Glomerular visceral epithelial cell (primary cell): Measurements from ENCODE around the gene MORN2.

Experiments used
- DNase-seq: peaks from one replicate; pipeline ENCODE4 v3.0.0-alpha.2; 2016; ENCODE audit errors: extremely low spot score

Gene MORN2

GRCh38 chr2:38889575-38889974 lies 13.8 kb downstream of the MORN2 start, which contains the start of gene ARHGEF33:
TSS of gene ARHGEF33 (plus strand) at chr2:38889875. CDS start at chr2:38919448, 29,573 bp downstream.
- no peak for DNase-seq

GRCh38 chr2:38892819-38893218 lies 17.0 kb downstream of the MORN2 start:
- no peak for DNase-seq

- DNase-seq: no peak
Observed at GRCh38 chr2:38898256-38898655, 22.5 kb downstream of the MORN2 start.

- no peak for DNase-seq
Observed at GRCh38 chr2:38900726-38901125, 24.9 kb downstream of the MORN2 start.

GRCh38 chr2:38905251-38905650 lies 29.5 kb downstream of the MORN2 start:
- DNase-seq: no peak

GRCh38 chr2:38907242-38907641 lies 31.5 kb downstream of the MORN2 start:
- DNase-seq: no peak

GRCh38 chr2:38907743-38908562 lies 32.2 kb downstream of the MORN2 start:
- no peak for DNase-seq

- no peak for DNase-seq
Observed at GRCh38 chr2:38909872-38910271, 34.1 kb downstream of the MORN2 start.

GRCh38 chr2:38911191-38911590 lies 35.4 kb downstream of the MORN2 start:
- no peak for DNase-seq

GRCh38 chr2:38912619-38913018 lies 36.8 kb downstream of the MORN2 start:
- no peak for DNase-seq

GRCh38 chr2:38922389-38922788 lies 46.6 kb downstream of the MORN2 start:
- DNase-seq: no peak

- no peak for DNase-seq
Observed at GRCh38 chr2:38922902-38923301, 47.1 kb downstream of the MORN2 start.

GRCh38 chr2:38925982-38926381 lies 50.2 kb downstream of the MORN2 start:
- no peak for DNase-seq

GRCh38 chr2:38930600-38930999 lies 54.8 kb downstream of the MORN2 start:
- DNase-seq: no peak
